Measurements from ENCODE around the gene NOC4L.
A peak's percentile ranks its signal among the peaks of the same experiment; 100 is the strongest.

The NOC4L gene

GRCh38 chr12:132154341-132154761, 10.1 kb downstream of the NOC4L start:
- Histone ChIP-seq H3K9ac (no peak overlapping the region), H3K36me3 (peaks cover 53% of the 10 kb centered on the region), H3K27me3 (no peaks in the 10 kb centered on the region), H4K20me1 (peaks cover 39% of the 10 kb centered on the region), H3K9me3 (peaks cover 21% of the 10 kb centered on the region), H3K4me3 (no peak overlapping the region), H3K4me1 (peaks cover 26% of the 10 kb centered on the region), H3K4me2 (peak overlapping the region; percentile 52), H3K27ac (no peak overlapping the region; the same call in 1 of the 2 replicates)
- no peak for TF ChIP-seq Cebpa-rat (IDR thresholded peaks at IDR 0.05)

GRCh38 chr12:132154941-132155770, 10.9 kb downstream of the NOC4L start:
- H3K4me1 ChIP-seq = peaks cover 33% of the 10 kb centered on the region
- peaks cover 21% of the 10 kb centered on the region for H3K9me3 ChIP-seq
- H3K36me3 ChIP-seq = peaks cover 53% of the 10 kb centered on the region
- H3K4me2 ChIP-seq = 0 out of 2 replicates have a peak overlapping the region, but pooled peaks have one; percentile 52
- no peak for TF ChIP-seq Cebpa-rat (IDR thresholded peaks at IDR 0.05)
- no peak overlapping the region for H3K4me3 ChIP-seq
- no peaks in the 10 kb centered on the region for H3K27me3 ChIP-seq
- H3K27ac ChIP-seq = no peak overlapping the region
- H3K9ac ChIP-seq = no peak overlapping the region
- peaks cover 45% of the 10 kb centered on the region for H4K20me1 ChIP-seq

- peaks cover 21% of the 10 kb centered on the region for H3K9me3 ChIP-seq
- H3K4me1 ChIP-seq = peaks cover 37% of the 10 kb centered on the region
- TF ChIP-seq Cebpa-rat (IDR thresholded peaks at IDR 0.05) = no peak
- no peak overlapping the region for H3K4me2 ChIP-seq
- H3K27ac ChIP-seq = no peak overlapping the region
- peaks cover 51% of the 10 kb centered on the region for H3K36me3 ChIP-seq
- peaks cover 50% of the 10 kb centered on the region for H4K20me1 ChIP-seq
- H3K4me3 ChIP-seq = no peak overlapping the region
- H3K9ac ChIP-seq = no peak overlapping the region
- no peaks in the 10 kb centered on the region for H3K27me3 ChIP-seq
Measured at GRCh38 chr12:132155771-132156572, 11.7 kb downstream of the NOC4L start.

- no peak for TF ChIP-seq Cebpa-rat (IDR thresholded peaks at IDR 0.05)
- peaks cover 21% of the 10 kb centered on the region for H3K9me3 ChIP-seq
- peaks cover 43% of the 10 kb centered on the region for H3K36me3 ChIP-seq
- no peak overlapping the region for H3K9ac ChIP-seq
- no peak overlapping the region for H3K4me3 ChIP-seq
- no peak overlapping the region for H3K27ac ChIP-seq
- peaks cover 38% of the 10 kb centered on the region for H3K4me1 ChIP-seq
- H4K20me1 ChIP-seq = peaks cover 44% of the 10 kb centered on the region
- peaks cover 5% of the 10 kb centered on the region; the same call in 1 of the 2 replicates for H3K27me3 ChIP-seq
- H3K4me2 ChIP-seq = no peak overlapping the region
Measured at GRCh38 chr12:132156573-132157325, 12.5 kb downstream of the NOC4L start.

- Histone ChIP-seq H4K20me1 (peaks cover 47% of the 10 kb centered on the region), H3K4me2 (no peak overlapping the region), H3K9ac (no peak overlapping the region), H3K4me1 (peaks cover 49% of the 10 kb centered on the region), H3K27me3 (peaks cover 16% of the 10 kb centered on the region), H3K36me3 (peaks cover 35% of the 10 kb centered on the region), H3K9me3 (peaks cover 21% of the 10 kb centered on the region), H3K27ac (no peak overlapping the region), H3K4me3 (no peak overlapping the region)
- no peak for TF ChIP-seq Cebpa-rat (IDR thresholded peaks at IDR 0.05)
Measured at GRCh38 chr12:132157733-132158409, 13.6 kb downstream of the NOC4L start.

- TF ChIP-seq Cebpa-rat (IDR thresholded peaks at IDR 0.05) = no peak
- Histone ChIP-seq H3K27me3 (peaks cover 27% of the 10 kb centered on the region), H3K4me2 (no peak overlapping the region), H3K36me3 (peaks cover 31% of the 10 kb centered on the region), H3K4me1 (peaks cover 49% of the 10 kb centered on the region), H3K9ac (no peak overlapping the region), H3K4me3 (no peak overlapping the region), H4K20me1 (peaks cover 49% of the 10 kb centered on the region), H3K9me3 (peaks cover 21% of the 10 kb centered on the region), H3K27ac (no peak overlapping the region)
Measured at GRCh38 chr12:132158677-132159554, 14.7 kb downstream of the NOC4L start.

- peak overlapping the region; percentile 30; the same call in 1 of the 2 replicates for H3K27ac ChIP-seq
- H3K9me3 ChIP-seq = peaks cover 21% of the 10 kb centered on the region
- H3K27me3 ChIP-seq = peaks cover 29% of the 10 kb centered on the region
- H3K36me3 ChIP-seq = peaks cover 31% of the 10 kb centered on the region
- H4K20me1 ChIP-seq = peaks cover 42% of the 10 kb centered on the region
- no peak overlapping the region for H3K4me3 ChIP-seq
- H3K9ac ChIP-seq = no peak overlapping the region
- H3K4me2 ChIP-seq = peak overlapping the region; percentile 36
- peaks cover 45% of the 10 kb centered on the region for H3K4me1 ChIP-seq
- TF ChIP-seq Cebpa-rat (IDR thresholded peaks at IDR 0.05) = no peak
Measured at GRCh38 chr12:132159555-132160003, 15.3 kb downstream of the NOC4L start.

GRCh38 chr12:132160016-132160415, 15.8 kb downstream of the NOC4L start:
- peaks cover 38% of the 10 kb centered on the region for H4K20me1 ChIP-seq
- H3K27ac ChIP-seq = peak overlapping the region; percentile 30; the same call in 1 of the 2 replicates
- TF ChIP-seq Cebpa-rat (IDR thresholded peaks at IDR 0.05) = no peak

More at GRCh38 chr12:132160016-132160415, 15.8 kb downstream of the NOC4L start:
- no peak overlapping the region for H3K9ac ChIP-seq
- no peak overlapping the region for H3K4me3 ChIP-seq
- peaks cover 43% of the 10 kb centered on the region for H3K4me1 ChIP-seq
- peaks cover 29% of the 10 kb centered on the region for H3K27me3 ChIP-seq
- peaks cover 21% of the 10 kb centered on the region for H3K9me3 ChIP-seq
- peak overlapping the region; percentile 36 for H3K4me2 ChIP-seq
- peaks cover 31% of the 10 kb centered on the region for H3K36me3 ChIP-seq
